ENCODE measurements around the gene ANO10. TPM values are rescaled to one million over a fixed set of nuclear protein-coding genes. Genes with fewer than 3 reads are reported as not detected.

The ANO10 gene
- total RNA-seq, 4 donors from 2014 or later: 28.2 to 36.9 (median 31.6) TPM

- Histone ChIP-seq H3K9me3 (no peaks in the 10 kb centered on the region), H3K36me3 (peaks cover 4% of the 10 kb centered on the region), H3K27ac (no peak overlapping the region), H3K27me3 (no peaks in the 10 kb centered on the region), H3K4me3 (no peak overlapping the region), H3K4me1 (peaks cover 11% of the 10 kb centered on the region)
- DNase-seq (ENCODE audit: low spot score in 2 of 2): peak in 1 of 2 donors; percentile 61
- TF ChIP-seq, protein P1, sequence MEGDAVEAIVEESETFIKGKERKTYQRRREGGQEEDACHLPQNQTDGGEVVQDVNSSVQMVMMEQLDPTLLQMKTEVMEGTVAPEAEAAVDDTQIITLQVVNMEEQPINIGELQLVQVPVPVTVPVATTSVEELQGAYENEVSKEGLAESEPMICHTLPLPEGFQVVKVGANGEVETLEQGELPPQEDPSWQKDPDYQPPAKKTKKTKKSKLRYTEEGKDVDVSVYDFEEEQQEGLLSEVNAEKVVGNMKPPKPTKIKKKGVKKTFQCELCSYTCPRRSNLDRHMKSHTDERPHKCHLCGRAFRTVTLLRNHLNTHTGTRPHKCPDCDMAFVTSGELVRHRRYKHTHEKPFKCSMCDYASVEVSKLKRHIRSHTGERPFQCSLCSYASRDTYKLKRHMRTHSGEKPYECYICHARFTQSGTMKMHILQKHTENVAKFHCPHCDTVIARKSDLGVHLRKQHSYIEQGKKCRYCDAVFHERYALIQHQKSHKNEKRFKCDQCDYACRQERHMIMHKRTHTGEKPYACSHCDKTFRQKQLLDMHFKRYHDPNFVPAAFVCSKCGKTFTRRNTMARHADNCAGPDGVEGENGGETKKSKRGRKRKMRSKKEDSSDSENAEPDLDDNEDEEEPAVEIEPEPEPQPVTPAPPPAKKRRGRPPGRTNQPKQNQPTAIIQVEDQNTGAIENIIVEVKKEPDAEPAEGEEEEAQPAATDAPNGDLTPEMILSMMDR (IDR thresholded peaks at IDR 0.05): no peak
- TF ChIP-seq EP300 (IDR thresholded peaks at IDR 0.05) (no peak), POLR2AphosphoS5 (IDR thresholded peaks at IDR 0.05) (no peak), POLR2A (IDR thresholded peaks at IDR 0.05) (no peak)
- 89% methylated on average over 8 of the region's 12 CpGs for WGBS
Observed at GRCh38 chr3:43365601-43366305, 256.1 kb downstream of the ANO10 start.

DNA sequence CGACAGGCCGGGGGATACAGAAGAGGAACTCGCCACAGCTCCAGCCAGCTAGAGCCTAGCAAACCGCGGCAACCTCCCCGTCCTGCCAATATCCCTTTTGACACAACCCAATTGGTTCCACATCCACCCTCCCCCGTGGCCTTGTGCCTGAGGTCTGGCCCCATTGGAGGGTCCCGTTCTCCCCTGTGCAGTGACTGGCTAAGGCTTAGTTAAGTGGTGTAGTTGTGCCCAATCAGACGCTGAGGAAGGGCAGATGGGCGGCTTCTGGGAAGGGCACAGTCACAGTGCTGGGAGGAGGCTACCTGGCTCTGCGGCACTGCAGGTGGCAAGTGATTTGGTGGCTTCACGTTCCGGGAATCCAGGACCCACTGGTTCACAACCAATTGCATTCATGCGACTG lies 256.9 kb downstream of the ANO10 start:
- no peak for DNase-seq (ENCODE audit: low spot score in 2 of 2)
- TF ChIP-seq EP300 (IDR thresholded peaks at IDR 0.05): no peak
- TF ChIP-seq, protein P1 (IDR thresholded peaks at IDR 0.05): no peak
- no peak for TF ChIP-seq POLR2AphosphoS5 (IDR thresholded peaks at IDR 0.05)
- TF ChIP-seq POLR2A (IDR thresholded peaks at IDR 0.05): no peak
- WGBS: 96% methylated on average over 14 of the region's 14 CpGs
- no peak overlapping the region for H3K4me3 ChIP-seq
- no peaks in the 10 kb centered on the region for H3K9me3 ChIP-seq
- H3K27ac ChIP-seq: no peak overlapping the region
- peaks cover 11% of the 10 kb centered on the region for H3K4me1 ChIP-seq
- H3K36me3 ChIP-seq: peaks cover 4% of the 10 kb centered on the region
- H3K27me3 ChIP-seq: no peaks in the 10 kb centered on the region

GRCh38 chr3:43364494-43364893 lies 257.3 kb downstream of the ANO10 start:
- Histone ChIP-seq H3K27ac (no peak overlapping the region), H3K27me3 (no peaks in the 10 kb centered on the region)
- 97% methylated on average over 13 of the region's 14 CpGs for WGBS

GRCh38 chr3:43363621-43364266 lies 258.1 kb downstream of the ANO10 start:
- peaks cover 11% of the 10 kb centered on the region for H3K4me1 ChIP-seq
- H3K36me3 ChIP-seq: peaks cover 4% of the 10 kb centered on the region
- H3K27me3 ChIP-seq: no peaks in the 10 kb centered on the region
- H3K27ac ChIP-seq: no peak overlapping the region
- H3K9me3 ChIP-seq: no peaks in the 10 kb centered on the region
- 77% methylated on average over 15 of the region's 26 CpGs for WGBS
- TF ChIP-seq, protein P1 (IDR thresholded peaks at IDR 0.05): no peak
- no peak for TF ChIP-seq POLR2AphosphoS5 (IDR thresholded peaks at IDR 0.05)
- no peak for TF ChIP-seq EP300 (IDR thresholded peaks at IDR 0.05)
- TF ChIP-seq POLR2A (IDR thresholded peaks at IDR 0.05): no peak
- DNase-seq (ENCODE audit: low spot score in 2 of 2): no peak
- no peak overlapping the region for H3K4me3 ChIP-seq

More at GRCh38 chr3:43364494-43364893, 257.3 kb downstream of the ANO10 start:
- no peak for DNase-seq (ENCODE audit: low spot score in 2 of 2)
- Histone ChIP-seq H3K4me3 (no peak overlapping the region), H3K9me3 (no peaks in the 10 kb centered on the region), H3K36me3 (peaks cover 4% of the 10 kb centered on the region), H3K4me1 (peaks cover 11% of the 10 kb centered on the region)
- TF ChIP-seq, protein P1 (IDR thresholded peaks at IDR 0.05): no peak
- TF ChIP-seq POLR2AphosphoS5 (IDR thresholded peaks at IDR 0.05) (no peak), POLR2A (IDR thresholded peaks at IDR 0.05) (no peak), EP300 (IDR thresholded peaks at IDR 0.05) (no peak)

- Histone ChIP-seq H3K27ac (no peak overlapping the region), H3K36me3 (peaks cover 4% of the 10 kb centered on the region), H3K9me3 (no peaks in the 10 kb centered on the region), H3K4me3 (no peak overlapping the region), H3K27me3 (no peaks in the 10 kb centered on the region), H3K4me1 (peaks cover 11% of the 10 kb centered on the region)
- TF ChIP-seq POLR2A (IDR thresholded peaks at IDR 0.05) (no peak), POLR2AphosphoS5 (IDR thresholded peaks at IDR 0.05) (no peak), EP300 (IDR thresholded peaks at IDR 0.05) (no peak)
- TF ChIP-seq, protein P1 (IDR thresholded peaks at IDR 0.05): no peak
- 91% methylated on average over 5 of the region's 6 CpGs for WGBS
- no peak for DNase-seq (ENCODE audit: low spot score in 2 of 2)
Observed at GRCh38 chr3:43362961-43363360, 258.9 kb downstream of the ANO10 start.

Measured in suprapubic skin (tissue), 4 donors.